HepG2 (cell line): ENCODE results near the gene MCOLN1.

ENCODE experiments used
- CBX1 ChIP-seq: IDR thresholded peaks from one replicate; pipeline ENCODE4 v1.6.1; 2016; ENCODE audit warnings: antibody characterized with exemption, low read depth
- JUNB ChIP-seq: sonication (generic); formaldehyde crosslinking; IDR thresholded peaks from 2 replicates; pipeline ENCODE4 v1.8.0; 2022; ENCODE audit warnings: missing genetic modification reagents, mild to moderate bottlenecking, borderline replicate concordance
- ZNF24 ChIP-seq: fragments of 450-650 bp; IDR thresholded peaks from 2 replicates; pipeline ENCODE4 v1.6.1; 2017; ENCODE audit warnings: antibody characterized with exemption, mild to moderate bottlenecking
- ZNF251 ChIP-seq: sonication (generic); formaldehyde crosslinking; IDR thresholded peaks from 2 replicates; pipeline ENCODE4 v1.9.0; 2021; ENCODE audit warnings: mild to moderate bottlenecking, missing genetic modification reagents
- ZNF674 ChIP-seq: sonication (generic); formaldehyde crosslinking; IDR thresholded peaks from 2 replicates; pipeline ENCODE4 v1.5.0; 2020; ENCODE audit warnings: low read depth, mild to moderate bottlenecking, missing genetic modification reagents

DNA sequence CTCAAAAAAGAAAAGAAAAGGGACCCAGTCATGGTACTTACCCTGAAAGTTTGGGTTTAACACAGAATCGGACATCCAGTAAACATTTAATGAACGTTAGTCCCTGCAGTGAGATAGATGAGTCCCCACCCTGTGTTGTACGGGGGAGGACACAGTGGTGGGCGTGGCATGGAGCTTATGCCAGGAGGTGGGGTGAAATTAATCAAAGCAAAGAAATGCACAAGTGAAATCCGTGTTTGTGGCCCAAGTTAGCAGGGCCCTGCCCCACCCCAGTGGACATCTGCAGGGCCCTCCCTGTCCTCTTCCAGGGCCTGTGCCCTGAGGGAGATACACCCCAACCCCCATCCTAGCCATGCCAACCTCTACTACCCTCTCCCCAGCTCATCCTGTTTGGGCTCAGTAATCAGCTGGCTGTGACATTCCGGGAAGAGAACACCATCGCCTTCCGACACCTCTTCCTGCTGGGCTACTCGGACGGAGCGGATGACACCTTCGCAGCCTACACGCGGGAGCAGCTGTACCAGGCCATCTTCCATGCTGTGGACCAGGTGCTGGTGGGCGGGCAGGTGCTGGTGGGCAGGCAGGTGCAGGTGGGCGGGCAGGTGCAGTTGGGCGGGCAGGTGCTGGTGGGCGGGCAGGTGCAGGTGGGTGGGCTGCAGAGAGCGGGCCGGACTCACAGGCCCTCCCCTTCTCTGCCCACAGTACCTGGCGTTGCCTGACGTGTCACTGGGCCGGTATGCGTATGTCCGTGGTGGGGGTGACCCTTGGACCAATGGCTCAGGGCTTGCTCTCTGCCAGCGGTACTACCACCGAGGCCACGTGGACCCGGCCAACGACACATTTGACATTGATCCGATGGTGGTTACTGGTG lies 3.9 kb downstream of the MCOLN1 start:
- TF ChIP-seq ZNF674 (no peak), ZNF251 (CRISPR knock-in tag) (no peak), ZNF24 (no peak), CBX1 (no peak), JUNB (CRISPR knock-in tag) (no peak)
